DMS153 treated with DMSO at 0.1 percent for 48 hours (cell line): ENCODE data around the gene HECTD4.

ENCODE experiments used
- DNase-seq: peaks from one replicate; lab custom pipeline; 2025; ENCODE audit not compliant: unreplicated experiment; lab: John Stamatoyannopoulos, UW

HECTD4 gene

DNA sequence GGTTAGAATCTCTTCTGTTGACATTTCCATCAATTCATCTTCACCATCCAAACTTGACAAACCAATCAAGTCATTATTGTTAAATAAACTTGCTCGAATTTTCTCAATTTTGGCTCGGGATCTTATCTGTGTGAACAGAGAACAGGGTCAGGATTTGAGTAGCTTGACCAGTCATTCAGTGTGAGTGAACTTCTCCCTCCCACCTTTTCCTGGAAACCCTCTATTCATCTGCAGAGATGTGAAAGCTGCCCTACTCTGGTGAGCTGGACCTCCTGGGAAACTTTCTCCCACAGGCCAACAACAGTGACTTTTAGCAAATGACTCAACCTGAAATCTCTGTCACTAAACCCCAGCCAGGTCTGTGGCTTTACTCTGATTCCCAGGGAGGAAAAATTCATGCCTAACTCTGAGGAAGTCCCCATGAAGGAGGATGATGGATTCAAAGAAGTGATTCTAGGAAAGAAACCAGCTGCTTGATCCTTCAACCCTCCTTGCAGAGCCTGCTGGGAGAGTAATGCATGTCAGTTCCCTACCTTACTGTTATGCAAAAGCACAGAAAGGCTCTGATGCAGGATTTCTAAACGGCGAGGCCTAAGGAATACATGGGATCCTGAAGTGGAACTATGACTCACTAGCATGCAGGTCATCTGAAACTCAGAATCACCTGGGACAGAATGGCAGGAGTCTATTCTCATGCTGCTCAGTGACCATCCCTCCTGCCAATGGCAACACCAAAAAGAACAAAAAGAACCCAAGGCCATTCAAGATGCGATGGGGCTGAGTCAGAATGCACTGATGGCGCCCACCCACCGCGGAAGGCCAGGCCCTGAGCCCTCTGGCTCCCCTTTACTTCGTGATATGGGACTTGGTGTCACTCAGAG is 198.8 kb downstream of the HECTD4 start:
- no peak for DNase-seq

DNA sequence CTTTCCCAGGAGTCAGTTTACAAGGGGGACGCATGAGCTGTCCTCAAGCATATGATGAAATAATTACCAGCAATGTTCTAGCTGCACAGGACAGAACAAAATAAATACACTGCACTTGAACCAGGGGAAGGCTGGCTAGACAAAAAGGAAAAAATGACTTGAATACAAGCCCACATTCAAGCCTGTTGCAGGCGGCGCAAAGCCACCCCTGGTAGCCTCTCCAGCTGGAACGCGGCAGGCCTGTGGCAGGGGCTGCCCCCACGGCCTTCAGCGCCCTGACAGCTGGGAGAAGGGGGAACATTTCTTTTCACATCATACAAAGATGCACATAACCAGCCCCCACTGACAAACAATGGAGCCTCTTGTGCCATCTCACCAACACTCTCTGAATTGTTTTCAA is 199.7 kb downstream of the HECTD4 start:
- DNase-seq = no peak

DNA sequence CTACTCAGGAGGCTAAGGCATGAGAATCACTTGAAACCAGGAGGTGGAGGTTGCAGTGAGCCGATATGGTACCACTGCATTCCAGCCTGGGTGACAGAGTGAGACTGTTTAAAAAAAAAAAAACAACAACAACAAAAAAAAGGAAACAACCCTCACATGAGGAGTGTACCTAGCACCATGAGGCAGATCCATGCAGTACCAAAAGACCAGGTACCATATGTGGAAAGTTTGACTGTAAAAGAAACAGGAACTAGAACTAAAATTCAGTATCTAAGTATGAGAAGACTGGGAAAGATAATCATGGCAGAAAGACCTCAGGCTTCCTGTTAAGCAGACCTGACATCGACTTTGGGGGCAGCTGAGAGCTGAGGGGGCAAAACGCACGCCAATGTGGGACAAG is 201.8 kb downstream of the HECTD4 start:
- DNase-seq = no peak

DNA sequence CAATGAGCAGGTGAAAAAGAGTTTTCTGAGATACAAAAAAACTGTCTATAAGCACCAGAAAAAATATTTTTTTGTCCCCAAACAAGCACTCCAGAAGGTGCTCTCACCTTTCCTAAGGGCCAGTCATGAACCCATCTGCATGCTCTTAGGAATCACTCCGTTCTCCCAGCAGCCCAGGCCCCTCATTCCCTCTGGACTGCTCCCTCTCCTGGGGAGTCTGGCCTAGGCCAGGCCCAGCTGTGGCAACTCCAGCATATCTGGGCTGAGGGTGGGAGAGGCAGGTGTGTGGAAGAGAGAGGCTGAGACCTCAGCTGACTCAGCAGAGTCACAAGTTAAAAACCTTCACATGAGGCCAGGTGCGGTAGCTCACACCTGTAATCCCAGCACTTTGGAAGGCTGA is 202.3 kb downstream of the HECTD4 start:
- no peak for DNase-seq

DNA sequence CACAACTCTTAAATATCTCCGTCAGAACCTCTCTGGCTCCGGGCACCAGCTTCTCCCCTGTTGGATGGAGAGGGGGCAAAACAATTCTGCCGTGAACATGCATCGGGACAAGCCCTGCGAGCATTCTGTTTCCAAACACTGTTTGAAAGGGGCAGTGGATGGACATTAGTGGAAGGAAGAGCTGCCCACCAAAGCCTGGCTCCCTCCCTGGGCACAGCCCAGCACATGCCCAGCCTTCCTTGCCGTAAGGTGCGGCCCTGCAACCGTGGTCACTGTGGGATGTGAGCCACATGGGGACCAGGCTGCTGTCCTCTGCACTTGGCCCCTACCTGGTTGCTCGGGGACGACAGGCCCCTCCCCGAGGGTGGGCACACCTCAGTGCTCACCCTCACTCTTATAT is 202.9 kb downstream of the HECTD4 start:
- no peak for DNase-seq

DNA sequence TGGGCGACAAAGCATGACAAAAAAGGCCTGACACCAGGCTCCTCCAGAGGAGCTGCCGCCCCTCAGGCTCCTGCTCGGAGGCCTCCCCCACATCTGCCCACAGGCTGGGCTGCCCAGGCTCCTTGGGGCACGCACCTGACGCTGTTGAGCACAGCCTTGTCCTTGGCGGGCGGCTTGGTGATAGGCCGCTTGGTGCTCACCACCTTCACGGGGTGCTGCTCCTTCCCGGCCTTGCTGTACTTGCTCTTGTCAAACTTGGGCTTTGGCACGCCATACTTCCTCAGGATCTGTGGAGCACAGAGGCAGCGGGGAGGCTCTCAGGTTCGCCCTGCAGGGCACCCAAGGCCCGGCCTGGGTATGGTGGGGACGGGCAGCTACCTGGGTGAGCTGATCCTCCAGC is 203.4 kb downstream of the HECTD4 start:
- DNase-seq = no peak

DNA sequence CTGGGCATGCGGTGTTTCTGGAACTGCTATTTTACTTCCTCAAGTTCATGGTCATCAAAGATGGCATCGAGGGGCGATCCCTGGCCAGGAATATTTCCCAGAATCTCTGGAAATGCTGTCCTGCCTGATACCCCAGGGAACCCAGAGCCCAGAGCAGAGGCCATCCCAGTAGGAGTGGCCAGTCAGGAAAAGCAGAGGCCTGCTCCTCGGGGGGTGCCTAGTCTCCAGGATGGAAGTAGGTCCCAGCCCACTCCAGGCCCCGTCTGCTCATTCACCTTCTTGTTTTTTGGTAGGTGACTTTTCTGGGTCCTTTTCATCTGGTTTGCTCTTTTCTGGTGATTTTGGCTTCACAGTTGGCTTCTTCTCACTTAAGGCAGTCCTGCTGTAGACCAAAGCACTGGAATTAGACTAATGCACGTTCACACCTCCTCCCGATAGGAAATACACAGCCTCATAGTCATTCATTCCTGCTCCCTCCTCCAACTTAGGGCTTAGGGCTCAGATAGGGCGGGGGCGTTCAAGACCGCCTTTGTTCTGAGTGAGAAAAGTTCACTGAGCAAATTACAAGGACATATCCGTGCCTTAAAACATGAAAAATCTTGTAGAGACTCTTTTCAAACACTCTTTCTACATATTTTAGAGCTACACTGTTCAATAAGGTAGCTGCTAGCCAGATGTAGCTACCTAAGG is 205.8 kb downstream of the HECTD4 start:
- DNase-seq = no peak

- DNase-seq = no peak
Measured at GRCh38 chr12:112175361-112176155, 206.7 kb downstream of the HECTD4 start.

GRCh38 chr12:112172556-112173324 is 209.5 kb downstream of the HECTD4 start:
- no peak for DNase-seq

- DNase-seq = no peak
Measured at GRCh38 chr12:112170971-112171596, 211.1 kb downstream of the HECTD4 start.

DNA sequence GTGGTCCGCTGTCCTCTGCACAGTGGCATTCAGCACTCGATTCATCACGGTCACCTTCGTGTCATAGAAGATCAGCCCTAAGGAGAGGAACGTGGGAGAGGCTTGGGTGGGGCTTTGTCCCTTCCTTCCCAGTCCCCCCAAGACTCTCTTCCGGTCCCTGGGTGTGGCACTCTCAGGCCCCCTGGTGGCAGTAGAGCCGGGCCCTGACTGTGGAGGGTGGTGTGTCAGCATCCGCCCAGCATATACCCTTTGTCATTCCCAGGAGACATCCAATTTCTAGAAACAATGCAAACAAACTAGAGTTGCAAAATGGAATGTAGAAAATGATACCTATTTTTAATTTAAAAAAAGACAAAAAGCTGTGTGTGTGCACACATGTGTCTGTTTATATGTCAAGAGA is 211.9 kb downstream of the HECTD4 start:
- DNase-seq = no peak

- no peak for DNase-seq
Measured at GRCh38 chr12:112169966-112170365, 212.3 kb downstream of the HECTD4 start.

- DNase-seq = no peak
Measured at GRCh38 chr12:112169161-112169872, 212.9 kb downstream of the HECTD4 start.

DNA sequence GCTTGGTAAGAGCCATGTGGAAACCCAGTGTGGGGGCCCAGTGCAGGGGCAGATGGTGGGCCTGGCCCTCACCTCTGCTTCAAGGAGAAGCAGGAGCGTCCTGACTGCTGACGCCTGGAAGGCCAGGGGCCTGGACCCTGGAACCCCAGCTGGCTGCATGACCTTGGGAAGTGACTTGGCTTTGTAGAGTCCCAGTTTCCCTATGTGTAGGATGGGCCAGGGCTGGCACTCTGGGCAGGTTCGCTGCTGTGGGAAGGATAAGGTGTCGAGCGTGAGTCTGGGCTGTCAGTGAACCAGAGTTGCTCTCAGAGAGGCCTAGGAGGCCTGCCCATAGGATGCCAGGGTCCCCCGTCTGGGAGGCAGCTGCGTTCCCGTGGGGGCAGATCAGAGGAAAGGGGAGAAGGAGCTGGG is 213.7 kb downstream of the HECTD4 start:
- no peak for DNase-seq

- no peak for DNase-seq
Measured at GRCh38 chr12:112167718-112168525, 214.3 kb downstream of the HECTD4 start.

GRCh38 chr12:112167031-112167461 is 215.2 kb downstream of the HECTD4 start:
- DNase-seq = no peak

DNA sequence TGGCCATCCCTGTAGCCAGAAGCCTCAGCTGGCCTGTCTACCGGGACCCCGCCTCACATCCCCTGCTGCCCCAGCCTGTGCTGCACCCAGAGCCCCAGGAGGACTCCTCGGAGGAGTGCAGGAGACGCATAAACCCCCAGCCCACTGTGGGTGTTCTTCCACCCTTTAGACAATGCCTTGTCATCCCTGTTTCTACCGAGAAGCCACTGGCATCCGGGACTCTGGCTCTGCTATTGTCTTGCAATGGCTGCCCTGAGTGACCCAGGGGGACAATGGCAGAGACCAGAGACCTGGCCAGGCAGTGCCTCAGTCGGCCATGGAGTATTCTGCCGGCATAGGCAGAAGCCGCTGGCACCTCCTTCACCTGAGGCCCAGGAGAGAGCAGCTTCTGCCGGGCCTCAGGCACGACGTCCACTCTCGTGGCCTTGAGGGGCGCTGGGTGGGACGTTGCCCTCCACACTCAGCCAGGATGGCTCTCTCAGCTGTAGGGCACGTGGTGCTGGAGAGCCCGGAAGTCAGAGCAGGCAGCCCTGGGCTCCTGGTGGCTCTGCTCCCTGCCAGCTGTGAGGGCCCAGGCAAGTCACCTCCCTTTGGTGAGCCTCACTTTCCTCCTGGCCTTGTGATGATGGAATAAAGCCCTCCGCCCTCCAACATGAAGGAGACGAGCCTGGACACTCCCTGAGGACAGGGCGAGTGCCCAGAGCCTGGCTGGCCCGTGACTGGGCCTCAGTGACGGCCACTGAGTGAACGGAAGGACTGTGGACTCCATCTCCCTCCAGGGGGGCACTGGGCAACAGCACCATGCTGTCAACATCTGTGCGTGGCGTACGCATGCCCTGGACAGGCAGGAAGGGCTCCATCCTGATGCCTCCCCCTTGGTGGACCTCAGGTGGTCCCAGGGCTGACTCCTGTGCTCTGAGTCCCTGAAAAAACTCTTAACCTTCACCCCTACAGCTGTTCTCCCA is 215.9 kb downstream of the HECTD4 start:
- DNase-seq = no peak

DNA sequence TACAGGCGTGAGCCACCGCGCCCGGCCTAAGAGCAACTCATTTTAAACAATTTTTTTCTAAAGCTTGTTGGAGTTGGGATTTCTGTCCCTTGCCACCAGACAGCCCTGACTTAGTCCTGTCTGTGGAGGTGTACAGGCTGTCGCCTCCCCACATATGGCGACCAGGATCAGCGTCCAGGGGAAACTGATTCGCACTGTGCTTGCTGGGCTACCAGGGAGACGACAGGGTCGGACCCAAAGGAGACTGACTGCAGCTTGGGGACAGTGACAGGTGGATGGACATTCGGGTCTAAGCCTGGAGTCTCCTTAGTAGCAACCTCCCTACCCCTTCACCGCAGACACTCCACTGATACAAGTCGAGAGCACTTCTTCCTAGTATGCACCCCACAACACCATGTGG is 216.6 kb downstream of the HECTD4 start:
- DNase-seq = no peak
